Measurements from ENCODE around the gene GSTM5.
"Not testable (repeated sequence)": the region's sequence is repeated elsewhere in the genome, so short reads cannot be mapped to it uniquely, and the experiment has no call there.

The GSTM5 gene

GRCh38 chr1:109677459-109677858, 34.6 kb upstream of the GSTM5 start:
- H3K27ac ChIP-seq, result no peak overlapping the region
- TF ChIP-seq, protein P1, sequence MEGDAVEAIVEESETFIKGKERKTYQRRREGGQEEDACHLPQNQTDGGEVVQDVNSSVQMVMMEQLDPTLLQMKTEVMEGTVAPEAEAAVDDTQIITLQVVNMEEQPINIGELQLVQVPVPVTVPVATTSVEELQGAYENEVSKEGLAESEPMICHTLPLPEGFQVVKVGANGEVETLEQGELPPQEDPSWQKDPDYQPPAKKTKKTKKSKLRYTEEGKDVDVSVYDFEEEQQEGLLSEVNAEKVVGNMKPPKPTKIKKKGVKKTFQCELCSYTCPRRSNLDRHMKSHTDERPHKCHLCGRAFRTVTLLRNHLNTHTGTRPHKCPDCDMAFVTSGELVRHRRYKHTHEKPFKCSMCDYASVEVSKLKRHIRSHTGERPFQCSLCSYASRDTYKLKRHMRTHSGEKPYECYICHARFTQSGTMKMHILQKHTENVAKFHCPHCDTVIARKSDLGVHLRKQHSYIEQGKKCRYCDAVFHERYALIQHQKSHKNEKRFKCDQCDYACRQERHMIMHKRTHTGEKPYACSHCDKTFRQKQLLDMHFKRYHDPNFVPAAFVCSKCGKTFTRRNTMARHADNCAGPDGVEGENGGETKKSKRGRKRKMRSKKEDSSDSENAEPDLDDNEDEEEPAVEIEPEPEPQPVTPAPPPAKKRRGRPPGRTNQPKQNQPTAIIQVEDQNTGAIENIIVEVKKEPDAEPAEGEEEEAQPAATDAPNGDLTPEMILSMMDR (conservative IDR thresholded peaks at IDR 0.05), result no peak

GRCh38 chr1:109678637-109679036, 33.4 kb upstream of the GSTM5 start:
- H3K27ac ChIP-seq, result not testable (repeated sequence)

DNA sequence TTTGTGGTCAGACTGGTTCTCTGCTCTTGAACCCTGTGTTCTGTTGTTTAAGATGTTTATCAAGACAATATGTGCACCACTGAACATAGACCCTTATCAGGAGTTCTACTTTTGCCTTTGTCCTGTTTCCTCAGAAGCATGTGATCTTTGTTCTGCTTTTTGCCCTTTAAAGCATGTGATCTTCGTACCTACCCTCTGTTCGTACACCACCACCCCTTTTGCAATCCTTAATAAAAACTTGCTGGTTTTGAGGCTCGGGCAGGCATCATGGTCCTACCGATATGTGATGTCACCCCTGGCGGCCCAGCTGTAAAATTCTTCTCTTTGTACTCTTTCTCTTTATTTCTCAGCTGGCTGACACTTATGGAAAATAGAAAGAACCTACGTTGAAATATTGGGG, 27.3 kb upstream of the GSTM5 start:
- not testable (repeated sequence) for H3K27ac ChIP-seq

DNA sequence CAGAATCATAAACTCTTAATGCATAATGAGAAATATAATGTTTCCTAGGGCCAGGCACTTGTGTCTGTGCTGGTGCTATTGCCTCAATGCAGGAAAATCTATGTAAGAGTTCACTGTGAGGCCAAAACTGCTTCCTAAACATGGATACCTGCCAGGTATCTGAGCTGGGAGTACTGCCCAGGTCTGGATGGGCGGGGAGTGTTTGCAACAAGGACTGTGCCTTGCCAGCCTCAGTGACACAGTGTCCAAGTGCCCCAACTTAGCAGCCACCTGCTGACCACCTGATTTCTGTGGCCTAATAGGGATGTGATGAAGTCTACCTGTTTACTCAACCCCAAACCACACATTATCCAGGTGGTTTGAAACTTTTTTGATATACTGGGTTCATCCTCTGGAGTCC, 26.7 kb upstream of the GSTM5 start:
- not testable (repeated sequence) for H3K27ac ChIP-seq

- H3K27ac ChIP-seq, result not testable (repeated sequence)
These were observed 26.2 kb upstream of the GSTM5 start for GRCh38 chr1:109685890-109686289.

- not testable (repeated sequence) for H3K27ac ChIP-seq
These were observed 24.9 kb upstream of the GSTM5 start for GRCh38 chr1:109687109-109687508.

- H3K27ac ChIP-seq, result no peak within 1 kb of the TSS
- TF ChIP-seq, protein P1 (conservative IDR thresholded peaks at IDR 0.05), result no peak
These were observed 24.2 kb upstream of the GSTM5 start, which contains the start of gene GSTM1 for GRCh38 chr1:109687641-109688499. GSTM1 (plus strand) TSS chr1:109687817; CDS start chr1:109687874, 57 bp downstream.

DNA sequence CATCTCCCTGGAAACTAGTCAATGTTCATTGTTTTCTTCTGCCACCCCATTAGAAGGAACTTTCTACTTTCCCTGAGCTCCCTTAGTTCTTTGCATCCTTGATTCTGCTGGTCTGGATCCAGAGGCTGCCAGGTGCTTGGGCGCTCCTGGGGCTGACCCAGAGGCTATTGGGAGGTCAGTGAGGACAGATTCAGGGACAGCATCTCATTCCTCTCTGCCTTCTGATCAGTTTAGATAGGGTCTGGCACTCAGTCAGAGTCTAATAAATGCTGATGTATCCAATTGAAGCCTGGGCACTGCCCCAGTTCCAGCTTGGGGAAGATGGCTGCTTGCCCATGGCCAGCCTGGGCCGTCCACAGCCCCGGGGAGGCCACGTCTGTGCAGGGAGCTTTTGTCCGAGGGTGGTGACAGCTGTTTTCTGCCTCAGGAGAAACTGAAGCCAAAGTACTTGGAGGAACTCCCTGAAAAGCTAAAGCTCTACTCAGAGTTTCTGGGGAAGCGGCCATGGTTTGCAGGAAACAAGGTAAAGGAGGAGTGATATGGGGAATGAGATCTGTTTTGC, 22.1 kb upstream of the GSTM5 start:
- TF ChIP-seq, protein P1 (conservative IDR thresholded peaks at IDR 0.05), result no peak
- H3K27ac ChIP-seq, result no peak overlapping the region

GRCh38 chr1:109691759-109692158, 20.3 kb upstream of the GSTM5 start:
- TF ChIP-seq, protein P1 (conservative IDR thresholded peaks at IDR 0.05), result no peak
- H3K27ac ChIP-seq, result no peak overlapping the region

GRCh38 chr1:109694400-109694799, 17.7 kb upstream of the GSTM5 start:
- H3K27ac ChIP-seq, result not testable (repeated sequence)

GRCh38 chr1:109695138-109695537, 16.9 kb upstream of the GSTM5 start:
- not testable (repeated sequence) for H3K27ac ChIP-seq
